SK-N-SH (cell line): ENCODE measurements around the gene SORBS1. TPM values are rescaled to one million over a fixed set of nuclear protein-coding genes. Genes with fewer than 3 reads are reported as not detected.

ENCODE experiments used
- CTCF ChIA-PET: fragments of 300-600, 350-600 bp; formaldehyde crosslinking; extraction: SDS; loops from one replicate; lab custom pipeline; 2021; lab: Yijun Ruan, JAX
- POLR2A ChIA-PET: fragments of 350-600 bp; sonication (Branson Sonifier 250); formaldehyde crosslinking; extraction: SDS; loops from one replicate; lab custom pipeline; 2020; ENCODE audit warnings: antibody characterized with exemption, inconsistent platforms; lab: Yijun Ruan, JAX
- DNase-seq: peaks from one replicate; pipeline ENCODE4 v3.0.0; 2012
- H2AFZ ChIP-seq: fragments of 200-600 bp; sonication (generic); 2 replicates; pipeline ENCODE4 v1.8.1; 2016; ENCODE audit warnings: antibody characterized with exemption, mild to moderate bottlenecking, low read depth
- H3F3A ChIP-seq: fragments of 200-600 bp; sonication (generic); replicated peaks from 2 replicates; pipeline ENCODE3; 2016; ENCODE audit warnings: antibody characterized with exemption, mild to moderate bottlenecking; ENCODE audit not compliant: insufficient read depth
- H3K27ac ChIP-seq, 2 experiments: fragments of 200-500 bp in 1 of 2; fragments of 200-600 bp in 1 of 2; sonication (Bioruptor generic) in 1 of 2; sonication (generic), shearing (Covaris generic) in 1 of 2; 2 replicates each; pipeline versions ENCODE4 v1.5.1 to v1.6.1; 2014 to 2016; ENCODE audit warnings: low read depth in 2 of 2, inconsistent platforms in 1 of 2, low read length in 1 of 2, mild to moderate bottlenecking in 1 of 2, mixed read lengths in 1 of 2
- H3K27me3 ChIP-seq: fragments of 200-600 bp; sonication (generic), shearing (Covaris generic); 2 replicates; pipeline ENCODE4 v1.6.1; 2016; ENCODE audit warnings: mixed run types; ENCODE audit not compliant: insufficient read depth
- H3K36me3 ChIP-seq, 2 experiments: fragments of 200-500 bp in 1 of 2; fragments of 200-600 bp in 1 of 2; sonication (Bioruptor generic) in 1 of 2; sonication (generic) in 1 of 2; replicated peaks in 1 of 2; 2 replicates each; pipeline versions ENCODE3 to v1.5.1; 2014 to 2016; ENCODE audit warnings: low read length in 1 of 2, mild to moderate bottlenecking in 1 of 2; ENCODE audit not compliant: insufficient read depth in 2 of 2, control insufficient read depth in 1 of 2
- H3K4me1 ChIP-seq, 2 experiments: fragments of 200-500 bp in 1 of 2; fragments of 200-600 bp in 1 of 2; sonication (Bioruptor generic) in 1 of 2; sonication (generic), shearing (Covaris generic) in 1 of 2; 2 replicates each; pipeline versions ENCODE4 v1.5.1 to v1.6.1; 2014 to 2016; ENCODE audit warnings: low read depth in 1 of 2, low read length in 1 of 2, mixed run types in 1 of 2; ENCODE audit not compliant: insufficient read depth in 2 of 2, control insufficient read depth in 1 of 2
- H3K4me2 ChIP-seq: fragments of 200-600 bp; sonication (generic), shearing (Covaris generic); 2 replicates; pipeline ENCODE4 v1.6.1; 2017; ENCODE audit warnings: mixed run types
- H3K4me3 ChIP-seq, 2 experiments: fragments of 200-500 bp in 1 of 2; fragments of 200-600 bp in 1 of 2; sonication (Bioruptor generic) in 1 of 2; sonication (generic), shearing (Covaris generic) in 1 of 2; 2 replicates each; pipeline versions ENCODE4 v1.5.1 to v1.8.1; 2014 to 2016; ENCODE audit warnings: low read depth in 2 of 2, inconsistent platforms in 1 of 2, low read length in 1 of 2, mild to moderate bottlenecking in 1 of 2, mixed read lengths in 1 of 2, moderate library complexity in 1 of 2
- H3K79me2 ChIP-seq: fragments of 200-600 bp; sonication (generic); 2 replicates; pipeline ENCODE4 v1.8.1; 2017; ENCODE audit warnings: mild to moderate bottlenecking; ENCODE audit not compliant: insufficient read depth
- H3K9ac ChIP-seq: fragments of 200-600 bp; sonication (generic); 2 replicates; pipeline ENCODE4 v1.6.1; 2017; ENCODE audit warnings: mixed run types
- H3K9me2 ChIP-seq: fragments of 200-600 bp; sonication (generic); 2 replicates; pipeline ENCODE4 v1.6.1; 2017; ENCODE audit warnings: mixed run types
- H3K9me3 ChIP-seq: fragments of 200-600 bp; sonication (generic); 2 replicates; pipeline ENCODE4 v1.6.1; 2017; ENCODE audit warnings: mixed run types, mild to moderate bottlenecking, moderate library complexity
- H4K20me1 ChIP-seq: fragments of 200-600 bp; sonication (generic); 2 replicates; pipeline ENCODE4 v1.6.1; 2017; ENCODE audit warnings: mild to moderate bottlenecking, mixed run types; ENCODE audit not compliant: insufficient read depth
- CTCF ChIP-seq: fragments of 200-600 bp; sonication (generic); IDR thresholded peaks from 2 replicates; pipeline ENCODE4 v1.6.1; 2017; ENCODE audit warnings: antibody characterized with exemption, mild to moderate bottlenecking, moderate library complexity
- ELF1 ChIP-seq: IDR thresholded peaks from 2 replicates; pipeline ENCODE4 v1.4.0; 2012
- EP300 ChIP-seq, 2 experiments: IDR thresholded peaks; 2 replicates each; pipeline versions ENCODE4 v1.4.0 to v1.6.1; 2012; ENCODE audit warnings: borderline replicate concordance in 1 of 2, low read depth in 1 of 2, low read length in 1 of 2
- FOXJ3 ChIP-seq: sonication (generic); formaldehyde crosslinking; IDR thresholded peaks from 2 replicates; pipeline ENCODE4 v1.5.1; 2020; ENCODE audit warnings: mild to moderate bottlenecking, missing genetic modification reagents
- GABPA ChIP-seq: IDR thresholded peaks from 2 replicates; pipeline ENCODE4 v1.4.0; 2012; ENCODE audit warnings: low read depth, mild to moderate bottlenecking
- GATA2 ChIP-seq: sonication (generic); formaldehyde crosslinking; IDR thresholded peaks from 2 replicates; pipeline ENCODE4 v1.5.0; 2020; ENCODE audit warnings: mild to moderate bottlenecking, missing genetic modification reagents
- IRF3 ChIP-seq: fragments of 150-350 bp; IDR thresholded peaks from 2 replicates; pipeline ENCODE4 v1.6.1; 2016; ENCODE audit warnings: mild to moderate bottlenecking, low read depth, low read length
- MEF2A ChIP-seq: IDR thresholded peaks from 2 replicates; pipeline ENCODE4 v1.4.0; 2012; ENCODE audit warnings: low read depth, borderline replicate concordance
- NFIC ChIP-seq: IDR thresholded peaks from 2 replicates; pipeline ENCODE4 v1.4.0; 2012; ENCODE audit warnings: borderline replicate concordance
- PBX3 ChIP-seq: IDR thresholded peaks from 2 replicates; pipeline ENCODE4; 2012
- POLR2AphosphoS5 ChIP-seq: IDR thresholded peaks from 2 replicates; pipeline ENCODE4 v1.6.1; 2012; ENCODE audit warnings: low read depth, low read length
- RAD21 ChIP-seq: IDR thresholded peaks from 2 replicates; pipeline ENCODE4 v1.6.1; 2012; ENCODE audit warnings: mild to moderate bottlenecking, low read length
- RCOR1 ChIP-seq: fragments of 150-350 bp; IDR thresholded peaks from 2 replicates; pipeline ENCODE4 v1.6.1; 2017; ENCODE audit warnings: antibody characterized with exemption, low read length
- SMC3 ChIP-seq: IDR thresholded peaks from 2 replicates; pipeline ENCODE4 v1.6.1; 2012; ENCODE audit warnings: low read depth, low read length, improper control_type of control experiment
- YY1 ChIP-seq: IDR thresholded peaks from 2 replicates; pipeline ENCODE4 v1.4.0; 2012; ENCODE audit warnings: low read depth, mild to moderate bottlenecking
- WGBS: methylation state at CpG from one replicate; pipeline ENCODE4 v1.1.6; 2017; ENCODE audit warnings: low lambda C conversion rate; 5-methylcytosine and 5-hydroxymethylcytosine counted together
- polyA plus RNA-seq, 3 experiments: library from polyadenylated mRNA; depleted of rRNA; stranded (reverse); fragments of >200 nt; gene quantifications; 2 replicates each; pipeline ENCODE4 v1.2.3, GENCODE V29; 2012

The SORBS1 gene
- polyA plus RNA-seq, 1 of the 3 experiments (the other 2 are of a cell fraction), result 0.36 TPM

GRCh38 chr10:95395947-95396449, 165.2 kb downstream of the SORBS1 start (continued):
- TF ChIP-seq NFIC, result no peak
- no peak for TF ChIP-seq POLR2AphosphoS5
- TF ChIP-seq PBX3, result no peak
- no peak for TF ChIP-seq GATA2
- TF ChIP-seq GABPA, result no peak

- Histone ChIP-seq H3K79me2 (no peaks in the 10 kb centered on the region), H3K4me1 (no peaks in the 10 kb centered on the region; a peak in 1 of 4 replicates), H3K4me2 (no peak overlapping the region), H2AFZ (no peak overlapping the region), H3K27ac (no peak overlapping the region), H3K9me3 (no peaks in the 10 kb centered on the region), H3F3A (no peaks in the 10 kb centered on the region), H3K9ac (no peak overlapping the region), H3K9me2 (no peaks in the 10 kb centered on the region), H4K20me1 (no peaks in the 10 kb centered on the region)
- DNase-seq, result no peak
- POLR2A ChIA-PET, result no interaction called here
- WGBS, result 74% methylated on average over 6 of the region's 6 CpGs
- TF ChIP-seq ELF1 (no peak), FOXJ3 (CRISPR knock-in tag) (no peak), EP300 (IDR thresholded peaks at IDR 0.05; ENCODE audit: borderline replicate concordance in 1 of 2, low read depth in 1 of 2, low read length in 1 of 2) (no peak), GABPA (no peak), POLR2AphosphoS5 (no peak), CTCF (no peak), MEF2A (no peak), RCOR1 (no peak), SMC3 (no peak), RAD21 (no peak), YY1 (no peak), IRF3 (no peak)
- TF ChIP-seq, all 33 proteins: peak for 0
- H3K36me3 ChIP-seq, result no peaks in the 10 kb centered on the region
- no peak overlapping the region for H3K4me3 ChIP-seq
- no peaks in the 10 kb centered on the region for H3K27me3 ChIP-seq
- CTCF ChIA-PET, result interaction anchor here (1.2 to 1.9 kb wide), 4 partner anchors 10 to 36 kb away, joined by 3 to 6 read pairs (median 4); no protein-coding TSS in a partner anchor
Observed at GRCh38 chr10:95394161-95394880, 166.8 kb downstream of the SORBS1 start.
